NT2/D1 (cell line): ENCODE results near the gene SV2C.

Experiments
- DNase-seq: peaks from one replicate; pipeline ENCODE4 v3.0.0-alpha.2; 2011; ENCODE audit warnings: low read depth, low spot score
- H3K27me3 ChIP-seq: 2 replicates; pipeline ENCODE4 v1.6.0; 2011; ENCODE audit warnings: mild to moderate bottlenecking; ENCODE audit not compliant: insufficient read length, insufficient read depth
- H3K36me3 ChIP-seq: 2 replicates; pipeline ENCODE4 v1.6.1; 2011; ENCODE audit warnings: mild to moderate bottlenecking, low read length, mixed read lengths; ENCODE audit not compliant: insufficient read depth, insufficient read length
- H3K4me1 ChIP-seq: 2 replicates; pipeline ENCODE4 v1.5.1; 2011; ENCODE audit not compliant: insufficient read depth, insufficient read length
- H3K4me3 ChIP-seq: 2 replicates; pipeline ENCODE4 v1.5.1; 2011; ENCODE audit warnings: low read depth; ENCODE audit not compliant: insufficient read length
- H3K9ac ChIP-seq: 2 replicates; pipeline ENCODE4 v1.6.0; 2011; ENCODE audit warnings: low read depth; ENCODE audit not compliant: insufficient read length
- H3K9me3 ChIP-seq: 2 replicates; pipeline ENCODE4 v1.5.1; 2011; ENCODE audit warnings: mild to moderate bottlenecking, low read length; ENCODE audit not compliant: insufficient read depth
- SUZ12 ChIP-seq: IDR thresholded peaks from 2 replicates; pipeline ENCODE4 v1.6.1; 2011; ENCODE audit not compliant: insufficient read length, insufficient read depth; ENCODE audit errors: extremely low read depth
- YY1 ChIP-seq: IDR thresholded peaks from 2 replicates; pipeline ENCODE4 v1.6.1; 2011; ENCODE audit not compliant: insufficient read length, insufficient read depth
- ZNF274 ChIP-seq: IDR thresholded peaks from 2 replicates; pipeline ENCODE4 v1.6.1; 2011; ENCODE audit warnings: mild to moderate bottlenecking, low read depth, low read length

Gene SV2C

GRCh38 chr5:76152700-76153099 lies 69.5 kb downstream of the SV2C start:
- TF ChIP-seq ZNF274 (no peak), YY1 (no peak), SUZ12 (no peak)
- H3K9ac ChIP-seq, result no peak overlapping the region
- H3K4me1 ChIP-seq, result no peaks in the 10 kb centered on the region
- DNase-seq, result no peak
- H3K9me3 ChIP-seq, result no peaks in the 10 kb centered on the region
- no peak overlapping the region for H3K4me3 ChIP-seq
- H3K27me3 ChIP-seq, result no peaks in the 10 kb centered on the region
- H3K36me3 ChIP-seq, result no peaks in the 10 kb centered on the region

- no peaks in the 10 kb centered on the region for H3K27me3 ChIP-seq
- H3K4me3 ChIP-seq, result no peak overlapping the region
- H3K36me3 ChIP-seq, result no peaks in the 10 kb centered on the region
- no peak for DNase-seq
- H3K9ac ChIP-seq, result no peak overlapping the region
- no peaks in the 10 kb centered on the region for H3K4me1 ChIP-seq
- no peaks in the 10 kb centered on the region for H3K9me3 ChIP-seq
- TF ChIP-seq ZNF274, result no peak
- TF ChIP-seq YY1, result no peak
- TF ChIP-seq SUZ12, result no peak
Measured at GRCh38 chr5:76153271-76153670, 70.1 kb downstream of the SV2C start.

- Histone ChIP-seq H3K9ac (no peak overlapping the region), H3K9me3 (no peaks in the 10 kb centered on the region), H3K36me3 (no peaks in the 10 kb centered on the region), H3K4me3 (no peak overlapping the region), H3K4me1 (no peaks in the 10 kb centered on the region), H3K27me3 (no peaks in the 10 kb centered on the region)
- TF ChIP-seq YY1 (no peak), SUZ12 (no peak), ZNF274 (no peak)
- no peak for DNase-seq
Measured at GRCh38 chr5:76154009-76154690, 71.0 kb downstream of the SV2C start.

GRCh38 chr5:76155536-76155935 lies 72.4 kb downstream of the SV2C start:
- Histone ChIP-seq H3K27me3 (no peaks in the 10 kb centered on the region), H3K9ac (no peak overlapping the region), H3K36me3 (no peaks in the 10 kb centered on the region), H3K4me1 (no peaks in the 10 kb centered on the region), H3K9me3 (no peaks in the 10 kb centered on the region), H3K4me3 (no peak overlapping the region)
- TF ChIP-seq ZNF274 (no peak), YY1 (no peak), SUZ12 (no peak)
- DNase-seq, result no peak

- Histone ChIP-seq H3K9me3 (no peaks in the 10 kb centered on the region), H3K9ac (no peak overlapping the region), H3K4me3 (no peak overlapping the region), H3K36me3 (no peaks in the 10 kb centered on the region), H3K4me1 (no peaks in the 10 kb centered on the region), H3K27me3 (no peaks in the 10 kb centered on the region)
- TF ChIP-seq YY1 (no peak), ZNF274 (no peak), SUZ12 (no peak)
- no peak for DNase-seq
Measured at GRCh38 chr5:76162335-76162734, 79.2 kb downstream of the SV2C start.

GRCh38 chr5:76163111-76163628 lies 80.0 kb downstream of the SV2C start:
- DNase-seq, result no peak
- no peak overlapping the region for H3K9ac ChIP-seq
- no peaks in the 10 kb centered on the region for H3K4me1 ChIP-seq
- H3K27me3 ChIP-seq, result no peaks in the 10 kb centered on the region
- H3K36me3 ChIP-seq, result no peaks in the 10 kb centered on the region
- no peak overlapping the region for H3K4me3 ChIP-seq
- TF ChIP-seq YY1 (no peak), SUZ12 (no peak), ZNF274 (no peak)
- H3K9me3 ChIP-seq, result no peaks in the 10 kb centered on the region; the same call in 1 of the 2 replicates

GRCh38 chr5:76165029-76165428 lies 81.8 kb downstream of the SV2C start:
- Histone ChIP-seq H3K4me1 (no peaks in the 10 kb centered on the region), H3K4me3 (no peak overlapping the region), H3K36me3 (no peaks in the 10 kb centered on the region), H3K9ac (no peak overlapping the region), H3K9me3 (no peaks in the 10 kb centered on the region; the same call in 1 of the 2 replicates), H3K27me3 (no peaks in the 10 kb centered on the region)
- no peak for TF ChIP-seq SUZ12
- no peak for TF ChIP-seq YY1
- no peak for TF ChIP-seq ZNF274
- no peak for DNase-seq
